H1 (cell line): ENCODE measurements around the gene TMEM92. TPM values are rescaled to one million over a fixed set of nuclear protein-coding genes. Genes with fewer than 3 reads are reported as not detected.

Experiments used
- CTCF ChIA-PET: fragments of 300-600 bp; sonication (Branson Sonifier 250); formaldehyde crosslinking; loops from one replicate; lab custom pipeline; 2021; ENCODE audit not compliant: partially characterized antibody; lab: Charles Lee
- POLR2A ChIA-PET: fragments of 300-600 bp; sonication (Branson Sonifier 250); formaldehyde crosslinking; loops from one replicate; lab custom pipeline; 2021; ENCODE audit warnings: inconsistent platforms; ENCODE audit not compliant: partially characterized antibody; lab: Charles Lee
- DNase-seq, 2 experiments: peaks; one replicate each; pipeline versions ENCODE4 v3.0.0 to v3.0.0-alpha.2; 2010 to 2022; ENCODE audit warnings: low spot score in 2 of 2, low read depth in 1 of 2, mixed read lengths in 1 of 2
- FAIRE-seq: peaks from 2 replicates; lab custom pipeline; 2011; peaks lifted over from hg19 to GRCh38; lab: Jason Lieb, UNC
- H2AFZ ChIP-seq: 2 replicates; pipeline ENCODE4 v1.8.1; 2012; ENCODE audit warnings: low read length, inconsistent platforms
- H2AK5ac ChIP-seq: 2 replicates; pipeline ENCODE4 v1.6.1; 2013; ENCODE audit warnings: low read depth, low read length
- H2BK120ac ChIP-seq: replicated peaks from 2 replicates; pipeline ENCODE3; 2013; ENCODE audit warnings: low read depth, low read length, inconsistent platforms
- H2BK12ac ChIP-seq: 2 replicates; pipeline ENCODE4 v1.6.1; 2013; ENCODE audit warnings: low read depth, low read length
- H2BK15ac ChIP-seq: 2 replicates; pipeline ENCODE4 v1.6.1; 2013; ENCODE audit warnings: low read length
- H2BK20ac ChIP-seq: 2 replicates; pipeline ENCODE4 v1.6.1; 2013; ENCODE audit warnings: low read length
- H2BK5ac ChIP-seq: 2 replicates; pipeline ENCODE4 v1.6.1; 2013; ENCODE audit warnings: low read depth, low read length
- H3K14ac ChIP-seq: 2 replicates; pipeline ENCODE4 v1.6.1; 2013; ENCODE audit warnings: inconsistent platforms; ENCODE audit not compliant: insufficient read length
- H3K18ac ChIP-seq: 2 replicates; pipeline ENCODE4 v1.6.1; 2013; ENCODE audit warnings: low read length; ENCODE audit errors: extremely low read depth
- H3K23ac ChIP-seq: 2 replicates; pipeline ENCODE4 v1.6.1; 2013; ENCODE audit warnings: inconsistent platforms; ENCODE audit not compliant: insufficient read length
- H3K23me2 ChIP-seq: 2 replicates; pipeline ENCODE4 v1.6.1; 2013; ENCODE audit warnings: low read depth, low read length
- H3K27ac ChIP-seq: 2 replicates; pipeline ENCODE4 v1.6.1; 2011; ENCODE audit warnings: low read depth, low read length, inconsistent platforms
- H3K27me3 ChIP-seq, 4 experiments: replicated peaks in 1 of 4; 1 replicate in 1 of 4; 2 replicates in 3 of 4; pipeline versions ENCODE4 v1.6.1 to v1.8.1; 2011 to 2013; ENCODE audit warnings: low read length in 3 of 4, mild to moderate bottlenecking in 3 of 4, inconsistent platforms in 2 of 4, mixed read lengths in 2 of 4, moderate library complexity in 1 of 4; ENCODE audit not compliant: control insufficient read depth in 3 of 4, insufficient read depth in 3 of 4; ENCODE audit errors: extremely low read depth in 1 of 4
- H3K36me3 ChIP-seq, 4 experiments: 2 replicates each; pipeline versions ENCODE4 v1.6.1 to v1.8.1; 2011 to 2013; ENCODE audit warnings: mild to moderate bottlenecking in 4 of 4, low read length in 3 of 4, moderate library complexity in 2 of 4, control low read depth in 1 of 4, inconsistent platforms in 1 of 4; ENCODE audit not compliant: insufficient read depth in 4 of 4, control insufficient read depth in 2 of 4
- H3K4ac ChIP-seq: replicated peaks from 2 replicates; pipeline ENCODE3; 2013; ENCODE audit warnings: low read length, low read depth, mixed read lengths, inconsistent platforms; ENCODE audit not compliant: insufficient read length
- H3K4me1 ChIP-seq, 4 experiments: replicated peaks in 1 of 4; 1 replicate in 1 of 4; 2 replicates in 3 of 4; pipeline versions ENCODE4 v1.6.1 to v1.8.1; 2011 to 2013; ENCODE audit warnings: low read length in 3 of 4, inconsistent platforms in 2 of 4, mixed read lengths in 1 of 4; ENCODE audit not compliant: insufficient read depth in 4 of 4, control insufficient read depth in 3 of 4
- H3K4me2 ChIP-seq, 2 experiments: 2 replicates each; pipeline versions ENCODE4 v1.6.1 to v1.8.1; 2011 to 2013; ENCODE audit warnings: low read depth in 2 of 2, low read length in 2 of 2, control low read depth in 1 of 2, inconsistent platforms in 1 of 2, mild to moderate bottlenecking in 1 of 2; ENCODE audit not compliant: insufficient read depth in 1 of 2
- H3K4me3 ChIP-seq, 4 experiments: fragments of 200-600, 300-600 bp in 1 of 4; sonication (generic), shearing (Covaris generic), sonication (Bioruptor Twin) in 1 of 4; 2 replicates each; pipeline versions ENCODE4 v1.5.1 to v1.8.1; 2011 to 2016; ENCODE audit warnings: low read length in 4 of 4, low read depth in 3 of 4, control low read depth in 2 of 4, inconsistent platforms in 2 of 4, mild to moderate bottlenecking in 2 of 4, mixed read lengths in 1 of 4, moderate library complexity in 1 of 4; ENCODE audit not compliant: insufficient read depth in 2 of 4; ENCODE audit errors: extremely low read depth in 1 of 4
- H3K56ac ChIP-seq: replicated peaks from 2 replicates; pipeline ENCODE3; 2013; ENCODE audit warnings: low read depth, mild to moderate bottlenecking, mixed read lengths, low read length, inconsistent platforms; ENCODE audit not compliant: insufficient read length
- H3K79me1 ChIP-seq: 2 replicates; pipeline ENCODE4 v1.6.1; 2013; ENCODE audit warnings: low read depth, low read length, control low read depth
- H3K79me2 ChIP-seq, 2 experiments: 2 replicates each; pipeline versions ENCODE4 v1.6.1 to v1.8.1; 2012 to 2013; ENCODE audit warnings: low read length in 2 of 2, mild to moderate bottlenecking in 2 of 2, inconsistent platforms in 1 of 2; ENCODE audit not compliant: insufficient read depth in 2 of 2, control insufficient read depth in 1 of 2
- H3K9ac ChIP-seq, 4 experiments: replicated peaks in 1 of 4; 1 replicate in 1 of 4; 2 replicates in 3 of 4; pipeline versions ENCODE4 v1.6.1 to v1.8.1; 2011 to 2013; ENCODE audit warnings: low read depth in 3 of 4, low read length in 3 of 4, control low read depth in 2 of 4, mild to moderate bottlenecking in 2 of 4, moderate library complexity in 2 of 4, inconsistent platforms in 1 of 4; ENCODE audit errors: extremely low read depth in 1 of 4
- H3K9me3 ChIP-seq, 2 experiments: 2 replicates each; pipeline versions ENCODE4 v1.6.1 to v1.8.1; 2012 to 2013; ENCODE audit warnings: mild to moderate bottlenecking in 2 of 2, moderate library complexity in 2 of 2, control low read depth in 1 of 2, inconsistent platforms in 1 of 2, low read depth in 1 of 2, low read length in 1 of 2, mixed read lengths in 1 of 2; ENCODE audit not compliant: insufficient read depth in 2 of 2
- H4K20me1 ChIP-seq, 2 experiments: replicated peaks in 1 of 2; 2 replicates each; pipeline versions ENCODE3 to v1.8.1; 2011 to 2013; ENCODE audit warnings: inconsistent platforms in 2 of 2, low read length in 2 of 2, mild to moderate bottlenecking in 1 of 2; ENCODE audit not compliant: insufficient read depth in 2 of 2, control insufficient read depth in 1 of 2
- H4K5ac ChIP-seq: 2 replicates; pipeline ENCODE4 v1.6.1; 2013; ENCODE audit warnings: low read length, low read depth, mixed read lengths, inconsistent platforms; ENCODE audit not compliant: insufficient read length
- H4K8ac ChIP-seq: 2 replicates; pipeline ENCODE4 v1.8.0; 2013; ENCODE audit warnings: mild to moderate bottlenecking, moderate library complexity, low read length, inconsistent platforms; ENCODE audit not compliant: insufficient read depth; ENCODE audit errors: extremely low read depth
- H4K91ac ChIP-seq: replicated peaks from 2 replicates; pipeline ENCODE3; 2013; ENCODE audit warnings: low read length, mixed read lengths, inconsistent platforms; ENCODE audit not compliant: insufficient read length
- ASH2L ChIP-seq: fragments of 200-600, 300-600 bp; sonication (generic); IDR thresholded peaks from one replicate; pipeline ENCODE4 v1.7.1; 2017; ENCODE audit warnings: low read length
- BACH1 ChIP-seq: IDR thresholded peaks from 2 replicates; pipeline ENCODE4 v1.6.1; 2012; ENCODE audit warnings: low read length, improper control_type of control experiment
- BRCA1 ChIP-seq: IDR thresholded peaks from 2 replicates; pipeline ENCODE4 v1.6.1; 2012; ENCODE audit warnings: low read depth, low read length, improper control_type of control experiment
- CBX8 ChIP-seq: fragments of 300-800, 300-1000 bp; sonication (generic); IDR thresholded peaks from 2 replicates; pipeline ENCODE4 v1.7.1; 2016; ENCODE audit warnings: low read depth, low read length, borderline replicate concordance
- CHD2 ChIP-seq: IDR thresholded peaks from 2 replicates; pipeline ENCODE4 v1.6.1; 2012; ENCODE audit warnings: low read length, improper control_type of control experiment
- CREB1 ChIP-seq: IDR thresholded peaks from 2 replicates; pipeline ENCODE4 v1.6.1; 2012; ENCODE audit warnings: inconsistent platforms
- KDM4A ChIP-seq: IDR thresholded peaks from one replicate; pipeline ENCODE4 v1.7.1; 2012; ENCODE audit warnings: low read depth, mild to moderate bottlenecking, moderate library complexity, low read length, inconsistent platforms; ENCODE audit not compliant: severe bottlenecking
- KDM5A ChIP-seq: fragments of 200-600 bp; IDR thresholded peaks from 2 replicates; pipeline ENCODE4 v1.7.1; 2012; ENCODE audit warnings: mild to moderate bottlenecking, low read length, inconsistent platforms, mixed read lengths
- POU5F1 ChIP-seq: IDR thresholded peaks from 2 replicates; pipeline ENCODE4 v1.6.1; 2011; ENCODE audit warnings: low read depth, mild to moderate bottlenecking, low read length, moderate library complexity
- SP2 ChIP-seq: IDR thresholded peaks from 2 replicates; pipeline ENCODE4 v1.6.1; 2012; ENCODE audit warnings: mild to moderate bottlenecking, low read length, inconsistent platforms
- SUZ12 ChIP-seq: fragments of 200-600 bp; sonication (generic); IDR thresholded peaks from 2 replicates; pipeline ENCODE4 v1.6.1; 2012; ENCODE audit warnings: mild to moderate bottlenecking, inconsistent platforms, low read length, moderate library complexity, mixed read lengths
- ZNF274 ChIP-seq: IDR thresholded peaks from 2 replicates; pipeline ENCODE4 v1.7.0; 2012; ENCODE audit warnings: low read length, borderline replicate concordance; ENCODE audit errors: extremely low read depth
- WGBS, 2 experiments: shearing (Covaris generic) in 1 of 2; methylation state at CpG; one replicate each; pipeline versions ENCODE4 v1.1.6 to v1.1.7; 2013 to 2015; ENCODE audit warnings: low lambda C conversion rate in 2 of 2, mixed read lengths in 2 of 2, inconsistent platforms in 1 of 2, low coverage in 1 of 2, missing lambda C conversion rate in 1 of 2; ENCODE audit not compliant: insufficient replicate concordance in 2 of 2, insufficient coverage in 1 of 2, insufficient read length in 1 of 2; ENCODE audit errors: extremely low coverage in 1 of 2, missing lambda C conversion rate in 1 of 2; 5-methylcytosine and 5-hydroxymethylcytosine counted together
- polyA plus RNA-seq, 7 experiments: library from polyadenylated mRNA; depleted of rRNA in 3 of 7; stranded (reverse) in 5 of 7; unstranded in 2 of 7; fragments of >200 nt in 5 of 7; fragments of 200-250 nt in 2 of 7; gene quantifications; 1 replicate in 5 of 7; 2 replicates in 1 of 7; 4 replicates in 1 of 7; pipeline versions ENCODE4 v1.2.1 to v1.2.3, GENCODE V29; 2011 to 2013; ENCODE audit warnings: missing spikeins in 2 of 7, mixed read lengths in 2 of 7
- total RNA-seq: library from RNA; stranded (reverse); fragmentation: NEBNext Ultra II Directional; extraction: Animal tissue kit (Norgen Biotek cat#: 25700); gene quantifications from 2 replicates; pipeline ENCODE4 v1.2.1, GENCODE V29; 2021

TMEM92 gene
- total and polyA plus RNA-seq, 2 of the 8 experiments (the other 6 are each of a cell fraction or from before 2014, with no cell fraction given), result 11.9 to 24.8 TPM

- Histone ChIP-seq H3K23ac (no peak overlapping the region), H3K4me2 (no peak overlapping the region), H3K56ac (no peak overlapping the region), H4K5ac (no peak overlapping the region), H3K4me1 (peaks cover 0 to 7% (median 3%) of the 10 kb centered on the region in 4 experiments; a peak in 4 of 7 replicates), H3K4ac (no peak overlapping the region), H2BK15ac (no peak overlapping the region), H2BK20ac (no peak overlapping the region), H3K9me3 (no peaks in the 10 kb centered on the region), H3K36me3 (no peaks in the 10 kb centered on the region), H2BK12ac (no peak overlapping the region), H4K20me1 (no peaks in the 10 kb centered on the region), H3K27me3 (no peaks in the 10 kb centered on the region), H2AK5ac (no peak overlapping the region), H3K79me2 (no peaks in the 10 kb centered on the region), H2AFZ (0 out of 2 replicates have a peak overlapping the region, but pooled peaks have one; percentile 35), H3K9ac (no peak overlapping the region), H2BK120ac (no peak overlapping the region), H2BK5ac (no peak overlapping the region), H4K91ac (no peak overlapping the region), H3K79me1 (no peaks in the 10 kb centered on the region), H3K14ac (no peak overlapping the region), H4K8ac (no peak overlapping the region), H3K23me2 (peaks cover 2% of the 10 kb centered on the region; the same call in 1 of the 2 replicates), H3K18ac (no peak overlapping the region), H3K27ac (no peak overlapping the region), H3K4me3 (no peak overlapping the region)
- WGBS, 2 experiments, result 71% methylated on average over 7 of the region's 7 CpGs; no CpG with 5 or more reads in 1 of the 2 experiments
- no peak for FAIRE-seq
- ChIA-PET CTCF (interaction anchor here (0.8 to 20.6 kb wide), 6 partner anchors 8 to 134 kb away, joined by 3 to 299 read pairs (median 6); partner anchors contain the start of genes COL1A1 and SGCA), POLR2A (interaction anchor here (0.5 to 0.7 kb wide), 2 partner anchors 22 to 103 kb away, joined by 3 read pairs; no protein-coding TSS in a partner anchor)
- DNase-seq, result no peak
- TF ChIP-seq BACH1 (no peak), CREB1 (no peak), POU5F1 (no peak), SUZ12 (no peak), ASH2L (no peak), CBX8 (no peak), KDM5A (no peak), CHD2 (no peak), BRCA1 (no peak), KDM4A (no peak), ZNF274 (no peak), SP2 (no peak)
These were observed 30.6 kb downstream of the TMEM92 start for GRCh38 chr17:50304781-50305404.
